Hematopoietic multipotent progenitor cell treated with erythropoietin and hydrocortisone succinate and interleukin-3 and kit ligand, for 15 days (in vitro differentiated cells): ENCODE measurements around the gene TOM1L1.
A peak's percentile ranks its signal among the peaks of the same experiment; 100 is the strongest.

Experiments used
- DNase-seq: peaks from one replicate; pipeline ENCODE4 v3.0.0-alpha.2; 2015; ENCODE audit warnings: low spot score

The TOM1L1 gene

DNA sequence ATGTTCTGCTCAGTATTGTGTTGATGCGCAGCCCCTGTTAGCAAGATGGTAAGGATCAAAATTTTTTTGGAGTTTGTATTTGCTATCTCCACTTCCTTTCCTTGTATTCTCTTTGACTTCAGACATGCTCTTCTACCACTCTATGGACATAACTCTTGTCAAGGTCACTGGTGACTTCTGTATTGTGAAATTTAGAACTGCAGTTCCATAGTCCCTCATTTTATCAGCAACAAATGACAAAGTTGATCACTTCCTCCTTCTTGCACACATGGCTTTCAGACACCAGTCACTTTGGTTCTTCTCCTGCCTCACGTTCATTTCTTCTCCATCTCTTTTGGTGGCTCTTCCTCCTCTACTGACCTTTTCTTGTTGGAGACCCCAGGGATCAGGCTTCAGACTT, 46.7 kb downstream of the TOM1L1 start:
- DNase-seq, result no peak

- no peak for DNase-seq
Observed at GRCh38 chr17:54948380-54948779, 47.7 kb downstream of the TOM1L1 start.

GRCh38 chr17:54950116-54950515, 49.5 kb downstream of the TOM1L1 start:
- no peak for DNase-seq

- DNase-seq, result no peak
Observed at GRCh38 chr17:54951286-54951685, 50.6 kb downstream of the TOM1L1 start.

- DNase-seq, result no peak
Observed at GRCh38 chr17:54956791-54957190, 56.1 kb downstream of the TOM1L1 start.

GRCh38 chr17:54967621-54968261, 67.1 kb downstream of the TOM1L1 start:
- DNase-seq, result peak; percentile 10

GRCh38 chr17:54968262-54968987, 67.8 kb downstream of the TOM1L1 start, which contains the start of the genes COX11 and STXBP4:
COX11 (minus strand) TSS chr17:54968654; CDS start chr17:54968646, 8 bp downstream.
STXBP4 (plus strand) TSS chr17:54968765; CDS start chr17:54986220, 17,455 bp downstream.
- peak; percentile 96 for DNase-seq

GRCh38 chr17:54968988-54969332, 68.3 kb downstream of the TOM1L1 start:
- no peak for DNase-seq

DNA sequence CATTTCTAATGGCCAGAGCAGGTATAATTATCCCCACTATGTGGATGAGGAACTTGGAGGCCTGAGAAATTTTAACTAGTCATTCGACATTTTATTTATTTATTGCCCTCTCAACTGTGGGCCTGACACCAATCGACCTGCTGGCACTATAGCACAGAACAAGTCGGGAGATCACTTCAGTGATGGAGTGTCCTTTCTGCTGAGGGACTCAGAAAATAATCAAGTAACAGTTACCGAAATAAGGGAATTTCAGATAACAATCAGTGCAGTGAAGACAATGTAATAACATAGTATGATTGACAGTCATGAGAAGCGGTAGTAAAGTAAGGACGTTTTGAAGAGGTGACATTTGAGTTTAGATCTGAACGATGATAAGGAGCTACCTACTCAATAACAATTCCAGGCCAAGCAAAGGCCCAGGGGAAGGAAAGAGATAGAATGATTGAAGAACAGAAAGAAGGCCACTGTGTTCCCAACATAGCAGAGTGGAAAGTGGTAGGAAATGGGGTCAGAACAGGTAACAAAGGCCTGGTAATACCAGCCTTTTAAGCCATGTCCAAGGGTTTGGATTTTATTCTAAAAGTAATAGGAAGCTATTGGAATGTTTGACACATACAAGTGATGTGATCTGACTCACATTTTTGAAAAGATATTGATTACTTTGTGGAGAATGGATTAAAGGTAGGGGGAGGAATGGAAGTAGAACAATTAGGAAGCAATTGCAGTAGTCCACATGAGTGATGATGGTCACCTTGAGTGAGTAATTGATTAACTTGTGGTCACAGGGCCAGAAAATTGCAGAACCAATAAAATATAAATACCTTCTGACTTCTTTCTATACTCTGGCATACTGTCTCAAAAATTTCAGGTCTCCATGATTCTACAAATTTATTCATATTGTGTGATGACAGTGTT, 69.3 kb downstream of the TOM1L1 start:
- DNase-seq, result no peak

DNA sequence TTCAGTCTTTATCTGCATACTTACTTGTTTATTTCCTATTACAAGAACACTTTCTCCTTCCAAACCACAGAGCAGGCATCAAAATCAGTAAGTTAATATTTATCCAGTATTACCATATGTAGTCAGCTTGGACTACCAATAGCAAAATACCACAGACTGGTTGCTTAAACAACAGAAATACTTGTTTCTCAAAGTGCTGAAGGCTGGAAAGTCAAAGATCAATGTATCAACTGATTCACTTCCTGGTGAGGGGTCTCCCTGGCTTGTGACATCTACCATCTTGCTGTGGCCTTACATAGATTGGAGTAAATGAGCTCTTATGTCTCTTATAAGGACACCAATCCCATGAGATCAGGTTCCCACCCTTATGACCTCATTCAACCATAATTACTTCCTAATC, 70.5 kb downstream of the TOM1L1 start:
- no peak for DNase-seq

- DNase-seq, result no peak
Observed at GRCh38 chr17:54971901-54972300, 71.2 kb downstream of the TOM1L1 start.

- no peak for DNase-seq
Observed at GRCh38 chr17:54972406-54973138, 71.9 kb downstream of the TOM1L1 start.

DNA sequence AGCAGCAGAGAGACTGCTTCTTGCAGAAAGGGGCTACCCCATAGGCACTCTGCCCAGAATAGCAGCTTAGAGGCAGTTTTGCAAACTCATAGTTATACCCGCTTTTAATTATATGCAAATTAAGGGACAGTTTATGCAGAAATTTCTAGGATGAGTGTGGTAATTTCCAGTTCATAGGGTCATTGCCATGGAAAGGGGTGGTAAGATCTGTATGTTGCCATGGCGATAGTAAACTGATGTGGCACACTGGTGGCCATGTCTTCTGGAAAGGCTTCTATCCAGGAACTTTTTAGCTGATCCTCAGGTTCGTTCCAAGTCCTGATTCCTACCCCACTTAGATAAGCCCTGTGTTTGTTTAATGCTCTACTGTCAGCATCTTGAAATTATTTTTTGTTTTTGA, 74.1 kb downstream of the TOM1L1 start:
- DNase-seq, result no peak

GRCh38 chr17:54976316-54976715, 75.7 kb downstream of the TOM1L1 start:
- DNase-seq, result no peak

DNA sequence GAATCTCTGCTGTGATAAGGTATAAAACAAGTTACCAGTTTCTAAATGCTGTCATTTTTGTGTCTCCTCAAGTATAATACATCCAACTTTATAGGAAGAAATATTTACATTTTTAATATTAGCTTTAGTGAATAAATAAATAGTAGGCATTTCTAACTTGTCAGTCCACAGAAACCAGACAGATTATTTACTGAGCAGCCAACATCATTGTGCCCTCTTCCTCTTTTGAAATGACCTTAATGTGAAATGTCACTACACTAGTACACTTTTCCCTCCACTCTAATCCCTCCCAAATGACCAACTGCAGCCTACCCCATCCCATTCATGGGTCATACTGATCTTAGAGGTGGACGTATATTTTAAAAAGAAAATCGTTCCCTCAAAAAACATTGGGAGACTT, 77.1 kb downstream of the TOM1L1 start:
- no peak for DNase-seq

DNA sequence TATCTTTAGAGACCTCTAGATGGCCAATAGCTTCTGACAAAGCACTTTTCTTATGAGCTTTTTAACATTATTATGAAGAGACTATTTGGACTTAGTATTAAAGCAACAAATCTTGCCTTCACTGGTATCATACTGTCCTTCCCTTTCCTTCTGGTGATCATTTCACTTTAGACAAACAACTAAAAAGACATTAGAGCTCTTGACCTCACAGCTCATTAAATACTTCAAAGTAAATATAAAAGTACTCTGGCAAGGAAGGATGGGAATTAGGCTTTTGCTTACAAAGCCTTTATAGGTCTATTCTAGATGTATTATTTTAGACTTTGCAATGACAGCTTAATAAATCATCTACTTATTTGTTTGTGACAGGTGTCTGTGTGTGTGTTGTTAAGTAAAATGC, 79.0 kb downstream of the TOM1L1 start:
- no peak for DNase-seq

GRCh38 chr17:54980375-54980774, 79.7 kb downstream of the TOM1L1 start:
- DNase-seq, result no peak

DNA sequence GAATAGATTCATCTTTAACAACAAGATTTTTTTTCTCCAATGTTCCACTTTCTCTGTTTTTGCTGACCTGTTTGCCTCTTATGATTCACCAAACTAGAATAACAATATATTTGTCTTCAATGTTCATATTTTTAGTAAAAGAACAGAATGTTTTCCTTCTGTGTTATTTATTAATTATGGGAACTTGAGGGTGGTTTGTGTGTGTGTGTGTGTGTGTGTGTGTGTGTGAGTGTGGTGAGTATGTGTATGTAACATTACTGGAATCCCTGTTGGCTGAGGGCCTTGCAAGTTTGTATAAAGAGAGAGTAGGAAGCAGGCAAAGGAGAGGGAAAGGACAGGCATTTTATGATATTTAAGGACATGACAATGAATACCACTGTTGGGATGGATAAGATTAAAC, 81.7 kb downstream of the TOM1L1 start:
- no peak for DNase-seq

GRCh38 chr17:54983260-54983659, 82.6 kb downstream of the TOM1L1 start:
- DNase-seq, result no peak

GRCh38 chr17:54985476-54985875, 84.8 kb downstream of the TOM1L1 start:
- DNase-seq, result no peak

GRCh38 chr17:54990118-54990517, 89.5 kb downstream of the TOM1L1 start:
- no peak for DNase-seq

GRCh38 chr17:54991567-54991966, 90.9 kb downstream of the TOM1L1 start:
- DNase-seq, result no peak
